ENCODE measurements around the gene UGT1A6.

GRCh38 chr2:233766416-233766815, 73.7 kb downstream of the UGT1A6 start:
- no peak for TF ChIP-seq CTCF (conservative IDR thresholded peaks at IDR 0.05; ENCODE audit: low read depth, low read length)
- TF ChIP-seq EZH2 (IDR thresholded peaks at IDR 0.05; ENCODE audit: borderline replicate concordance, low read depth, low read length, poor library complexity, severe bottlenecking) = no peak

Data from A673 (cell line).